Suprapubic skin (tissue), 4 donors: ENCODE results near the gene TMEM212. TPM values are rescaled to one million over a fixed set of nuclear protein-coding genes. Genes with fewer than 3 reads are reported as not detected.
A peak's percentile ranks its signal among the peaks of the same experiment; 100 is the strongest.

Source experiments
- DNase-seq, 2 donors: peaks; one replicate each; pipeline ENCODE4 v3.0.0-alpha.2; 2019; ENCODE audit warnings: low spot score in 2 of 2
- H3K27ac ChIP-seq: fragments of 200-600 bp; sonication (generic); one replicate; pipeline ENCODE4 v1.5.1; 2019
- H3K27me3 ChIP-seq: fragments of 200-600 bp; sonication (generic); one replicate; pipeline ENCODE4 v1.5.1; 2019
- H3K36me3 ChIP-seq: fragments of 200-600 bp; sonication (generic); one replicate; pipeline ENCODE4 v1.5.1; 2019
- H3K4me1 ChIP-seq: fragments of 200-600 bp; sonication (generic); one replicate; pipeline ENCODE4 v1.5.1; 2019
- H3K4me3 ChIP-seq: fragments of 200-600 bp; sonication (generic); one replicate; pipeline ENCODE4 v1.5.1; 2019; ENCODE audit warnings: mild to moderate bottlenecking
- H3K9me3 ChIP-seq: fragments of 200-600 bp; sonication (generic); one replicate; pipeline ENCODE4 v1.5.1; 2019
- EP300 ChIP-seq: sonication (generic); formaldehyde crosslinking; IDR thresholded peaks from one replicate; pipeline ENCODE4 v1.6.1; 2017; ENCODE audit warnings: antibody characterized with exemption
- POLR2A ChIP-seq, 2 donors: fragments of 450-650 bp; IDR thresholded peaks; one replicate each; pipeline ENCODE4 v1.6.1; 2017; ENCODE audit warnings: antibody characterized with exemption in 2 of 2, mild to moderate bottlenecking in 2 of 2, moderate library complexity in 2 of 2
- POLR2AphosphoS5 ChIP-seq, 3 donors: sonication (generic); formaldehyde crosslinking; IDR thresholded peaks; one replicate each; pipeline ENCODE4 v1.6.1; 2017; ENCODE audit warnings: antibody characterized with exemption in 3 of 3
- WGBS: methylation state at CpG from one replicate; pipeline ENCODE4 v1.1.5; 2018; 5-methylcytosine and 5-hydroxymethylcytosine counted together
- total RNA-seq, 4 donors: library from RNA; depleted of rRNA; stranded (reverse); fragments of >200 nt; gene quantifications; one replicate each; pipeline ENCODE4 v1.1.0, GENCODE V29; 2016
- TF ChIP-seq, protein P1 (sequence below), 2 donors: fragments of 200-600 bp in 1 of 2; fragments of 450-650 bp in 1 of 2; sonication (generic) in 1 of 2; IDR thresholded peaks; one replicate each; pipeline ENCODE4 v1.5.1; 2016 to 2019; ENCODE audit warnings: antibody characterized with exemption in 2 of 2, mild to moderate bottlenecking in 1 of 2, moderate library complexity in 1 of 2

The TMEM212 gene
- total RNA-seq, 4 donors from 2014 or later, result not detected

DNA sequence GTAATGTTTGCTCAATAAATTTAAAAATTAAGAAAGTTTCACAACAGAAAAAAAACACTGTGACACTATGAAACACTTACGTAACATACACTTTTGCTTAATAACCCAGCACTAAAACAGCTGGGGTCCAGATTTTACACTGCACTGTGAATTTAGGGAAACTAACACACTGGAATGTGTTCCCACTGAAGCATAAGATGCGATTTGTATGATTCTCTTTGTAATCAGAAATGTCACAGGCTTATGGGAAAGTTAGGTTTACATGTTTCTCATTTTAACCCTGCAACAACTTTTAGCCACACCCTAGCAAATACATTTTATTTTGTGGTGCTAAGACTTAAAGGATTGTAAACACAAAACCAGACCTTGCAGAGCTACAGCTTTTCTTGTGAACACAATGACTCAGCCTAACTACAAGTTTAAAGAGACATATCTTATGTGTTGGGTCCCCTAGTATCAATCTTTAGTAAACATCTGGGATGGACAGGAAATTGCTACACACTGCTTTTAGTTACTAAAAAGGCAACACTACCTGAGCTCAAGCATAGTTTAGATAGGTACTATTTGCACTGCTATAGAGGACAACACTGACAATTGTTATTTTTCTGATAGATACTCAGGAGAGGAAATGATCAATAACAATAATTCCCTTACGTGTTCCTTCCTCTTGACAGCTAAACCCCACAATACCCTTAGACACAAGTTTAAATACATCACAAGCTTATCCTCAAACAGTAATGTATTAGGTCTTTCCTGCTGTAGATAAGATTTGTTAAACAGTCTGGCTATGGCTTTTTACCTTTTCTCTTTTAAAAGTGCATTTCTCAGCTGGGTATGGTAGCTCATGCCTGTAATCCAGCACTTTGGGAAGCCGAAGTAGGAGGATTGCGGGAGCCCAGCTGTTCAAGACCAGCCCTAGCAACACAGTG is 36.7 kb upstream of the TMEM212 start:
- DNase-seq, result no peak
- no peak for TF ChIP-seq EP300
- peak in 2 of 3 donors; percentile 30 to 83 for TF ChIP-seq POLR2AphosphoS5 (IDR thresholded peaks at IDR 0.05)
- Histone ChIP-seq H3K27me3 (no peaks in the 10 kb centered on the region), H3K9me3 (no peaks in the 10 kb centered on the region), H3K27ac (peak overlapping the region; percentile 43), H3K4me1 (peaks cover 73% of the 10 kb centered on the region), H3K36me3 (no peaks in the 10 kb centered on the region), H3K4me3 (no peak overlapping the region)
- WGBS, result 60% methylated on average over 5 of the region's 5 CpGs

DNA sequence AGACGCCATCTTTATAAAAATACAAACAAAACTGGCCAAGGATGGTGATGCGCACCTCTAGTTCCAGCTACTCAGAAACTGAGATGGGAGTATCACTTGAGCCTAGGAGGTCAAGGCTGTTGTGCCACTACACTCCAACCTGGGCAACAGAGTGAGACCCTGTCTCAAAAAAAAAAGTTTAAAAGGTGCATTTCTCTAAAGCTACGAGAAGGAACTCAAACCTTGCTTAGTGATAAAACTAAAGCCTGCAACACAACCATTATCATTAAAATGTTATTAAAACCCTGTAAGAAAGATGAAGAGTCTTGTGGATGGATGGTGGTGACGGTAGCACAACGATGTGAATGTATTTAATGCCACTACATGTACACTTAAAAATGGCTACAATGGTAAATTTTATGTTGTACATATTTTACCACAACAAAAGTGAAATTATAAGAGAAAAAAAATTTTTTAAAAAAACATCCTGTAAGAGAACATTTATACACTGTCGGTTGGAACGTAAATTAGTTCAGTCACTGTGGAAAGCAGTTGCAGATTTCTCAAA is 35.9 kb upstream of the TMEM212 start:
- H3K4me3 ChIP-seq, result no peak overlapping the region
- no peaks in the 10 kb centered on the region for H3K36me3 ChIP-seq
- peaks cover 73% of the 10 kb centered on the region for H3K4me1 ChIP-seq
- no peaks in the 10 kb centered on the region for H3K27me3 ChIP-seq
- no peak for DNase-seq
- H3K27ac ChIP-seq, result peak overlapping the region; percentile 43
- TF ChIP-seq POLR2AphosphoS5 (IDR thresholded peaks at IDR 0.05), result no peak
- no peak for TF ChIP-seq EP300
- TF ChIP-seq, protein P1, sequence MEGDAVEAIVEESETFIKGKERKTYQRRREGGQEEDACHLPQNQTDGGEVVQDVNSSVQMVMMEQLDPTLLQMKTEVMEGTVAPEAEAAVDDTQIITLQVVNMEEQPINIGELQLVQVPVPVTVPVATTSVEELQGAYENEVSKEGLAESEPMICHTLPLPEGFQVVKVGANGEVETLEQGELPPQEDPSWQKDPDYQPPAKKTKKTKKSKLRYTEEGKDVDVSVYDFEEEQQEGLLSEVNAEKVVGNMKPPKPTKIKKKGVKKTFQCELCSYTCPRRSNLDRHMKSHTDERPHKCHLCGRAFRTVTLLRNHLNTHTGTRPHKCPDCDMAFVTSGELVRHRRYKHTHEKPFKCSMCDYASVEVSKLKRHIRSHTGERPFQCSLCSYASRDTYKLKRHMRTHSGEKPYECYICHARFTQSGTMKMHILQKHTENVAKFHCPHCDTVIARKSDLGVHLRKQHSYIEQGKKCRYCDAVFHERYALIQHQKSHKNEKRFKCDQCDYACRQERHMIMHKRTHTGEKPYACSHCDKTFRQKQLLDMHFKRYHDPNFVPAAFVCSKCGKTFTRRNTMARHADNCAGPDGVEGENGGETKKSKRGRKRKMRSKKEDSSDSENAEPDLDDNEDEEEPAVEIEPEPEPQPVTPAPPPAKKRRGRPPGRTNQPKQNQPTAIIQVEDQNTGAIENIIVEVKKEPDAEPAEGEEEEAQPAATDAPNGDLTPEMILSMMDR (IDR thresholded peaks at IDR 0.05), result no peak
- TF ChIP-seq POLR2A (IDR thresholded peaks at IDR 0.05), result no peak
- no peaks in the 10 kb centered on the region for H3K9me3 ChIP-seq
- 97% methylated on average over 7 of the region's 7 CpGs for WGBS

GRCh38 chr3:171807806-171808205 is 35.3 kb upstream of the TMEM212 start:
- DNase-seq, result no peak
- no peak for TF ChIP-seq POLR2A (IDR thresholded peaks at IDR 0.05)
- TF ChIP-seq, protein P1 (IDR thresholded peaks at IDR 0.05), result no peak
- no peak for TF ChIP-seq EP300
- no peak for TF ChIP-seq POLR2AphosphoS5 (IDR thresholded peaks at IDR 0.05)
- H3K9me3 ChIP-seq, result no peaks in the 10 kb centered on the region
- no peaks in the 10 kb centered on the region for H3K27me3 ChIP-seq
- 96% methylated on average over 6 of the region's 6 CpGs for WGBS
- H3K27ac ChIP-seq, result no peak overlapping the region
- H3K36me3 ChIP-seq, result no peaks in the 10 kb centered on the region
- H3K4me1 ChIP-seq, result peaks cover 71% of the 10 kb centered on the region
- H3K4me3 ChIP-seq, result no peak overlapping the region

GRCh38 chr3:171809611-171809860 is 33.6 kb upstream of the TMEM212 start:
- no peaks in the 10 kb centered on the region for H3K36me3 ChIP-seq
- H3K27ac ChIP-seq, result peak overlapping the region; percentile 90
- no peaks in the 10 kb centered on the region for H3K27me3 ChIP-seq
- no peaks in the 10 kb centered on the region for H3K9me3 ChIP-seq
- TF ChIP-seq EP300 (no peak), POLR2A (IDR thresholded peaks at IDR 0.05) (no peak), POLR2AphosphoS5 (IDR thresholded peaks at IDR 0.05) (no peak)
- TF ChIP-seq, protein P1 (IDR thresholded peaks at IDR 0.05), result no peak
- no peak for DNase-seq
- WGBS, result 1% methylated on average over 9 of the region's 11 CpGs
- H3K4me1 ChIP-seq, result peaks cover 64% of the 10 kb centered on the region
- peak overlapping the region; percentile 83 for H3K4me3 ChIP-seq

DNA sequence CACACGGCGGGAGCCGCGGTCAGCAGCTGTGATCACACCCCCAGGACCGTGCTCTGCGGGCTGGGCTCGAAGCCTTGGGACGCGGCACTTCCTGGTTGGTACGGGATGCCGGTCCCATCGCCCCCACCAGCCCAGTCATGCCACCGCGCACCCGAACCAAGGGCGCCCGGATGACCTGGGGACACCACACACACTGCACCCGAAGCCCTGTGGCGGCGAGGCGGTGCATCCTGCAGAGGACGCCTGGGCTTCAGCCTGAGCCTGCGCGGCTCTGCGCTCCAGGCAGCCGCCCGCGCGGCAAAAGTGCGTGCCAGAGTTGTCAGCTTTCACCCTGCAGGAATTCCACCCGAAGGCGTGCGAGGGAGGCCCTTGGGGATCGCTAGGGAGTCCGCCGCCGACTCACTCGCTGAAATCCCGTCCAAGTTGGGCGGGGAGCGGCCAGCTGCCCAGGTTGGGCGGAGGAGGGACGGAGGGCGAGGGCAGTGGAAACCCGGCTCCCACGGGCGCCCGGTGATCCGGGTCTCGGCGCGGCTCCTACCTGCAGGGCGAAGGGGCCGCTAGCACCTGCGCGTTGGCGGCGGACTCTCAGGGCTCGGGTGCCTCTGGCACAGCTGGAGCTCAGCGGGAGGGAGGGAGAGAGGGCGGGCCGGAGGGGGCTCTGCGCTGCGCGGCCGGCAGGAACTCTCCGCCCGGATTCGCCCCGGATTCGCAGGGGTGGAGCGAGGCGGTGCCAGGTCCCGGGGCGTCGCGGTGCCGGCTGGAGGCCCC is 33.1 kb upstream of the TMEM212 start, which contains the start of gene PLD1:
Gene PLD1, minus strand, starts transcription at position 623 of the 768 bp plus-strand sequence. CDS start 72,432 bp downstream, outside the sequence.
- Histone ChIP-seq H3K36me3 (no peaks in the 10 kb centered on the region), H3K9me3 (no peaks in the 10 kb centered on the region), H3K4me3 (peak within 1 kb of the TSS; percentile 83), H3K4me1 (peaks cover 59% of the 10 kb centered on the region), H3K27ac (peak within 1 kb of the TSS; percentile 90), H3K27me3 (no peaks in the 10 kb centered on the region)
- DNase-seq, result peak; percentile 92 to 94
- 0% methylated on average over 17 of the region's 78 CpGs for WGBS
- peak in 2 of 3 donors; percentile 75 to 90 for TF ChIP-seq POLR2AphosphoS5 (IDR thresholded peaks at IDR 0.05)
- TF ChIP-seq, protein P1 (IDR thresholded peaks at IDR 0.05), result no peak
- TF ChIP-seq POLR2A (IDR thresholded peaks at IDR 0.05), result peak in 1 of 2 donors; percentile 40
